Endothelial cell of umbilical vein (primary cell): ENCODE data around the gene SUV39H2. TPM values are rescaled to one million over a fixed set of nuclear protein-coding genes. Genes with fewer than 3 reads are reported as not detected.

Experiments
- BruUV-seq: library from RNA; stranded (reverse); fragments of 400-500 nt; replicated peaks from 2 replicates; lab custom pipeline; 2021; lab: Mats Ljungman, UMichigan
- CTCF ChIA-PET: fragments of 300-600, 350-600 bp; sonication (Branson Sonifier 250); formaldehyde crosslinking; loops from one replicate; lab custom pipeline; 2021; ENCODE audit warnings: antibody characterized with exemption, inconsistent platforms; lab: Charles Lee
- POLR2A ChIA-PET: fragments of 300-600, 350-600 bp; sonication (Branson Sonifier 250); formaldehyde crosslinking; loops from one replicate; lab custom pipeline; 2021; ENCODE audit warnings: antibody characterized with exemption, inconsistent platforms; lab: Charles Lee
- DNase-seq: peaks from one replicate; pipeline ENCODE4 v3.0.0-alpha.2; 2011; ENCODE audit warnings: low read depth, low spot score
- FAIRE-seq: peaks from 2 replicates; lab custom pipeline; 2011; peaks lifted over from hg19 to GRCh38; lab: Jason Lieb, UNC
- H2AFZ ChIP-seq: 2 replicates; pipeline ENCODE4 v1.6.0; 2012; ENCODE audit warnings: low read depth, low read length, control low read depth, inconsistent platforms
- H3K27ac ChIP-seq: 2 replicates; pipeline ENCODE4 v1.5.1; 2011; ENCODE audit warnings: low read depth, mild to moderate bottlenecking, control low read depth, low read length, moderate library complexity; ENCODE audit not compliant: insufficient read depth
- H3K27me3 ChIP-seq, 2 experiments: 2 replicates each; pipeline versions ENCODE4 v1.6.0 to v1.6.1; 2011; ENCODE audit warnings: low read length in 2 of 2, mixed read lengths in 1 of 2; ENCODE audit not compliant: control insufficient read depth in 2 of 2, insufficient read depth in 2 of 2
- H3K36me3 ChIP-seq, 2 experiments: 2 replicates in 1 of 2; 3 replicates in 1 of 2; pipeline ENCODE4 v1.5.1; 2011; ENCODE audit warnings: low read length in 2 of 2, mild to moderate bottlenecking in 1 of 2, moderate library complexity in 1 of 2; ENCODE audit not compliant: control insufficient read depth in 2 of 2, insufficient read depth in 2 of 2; ENCODE audit errors: extremely low read depth in 1 of 2
- H3K4me1 ChIP-seq: 3 replicates; pipeline ENCODE4 v1.5.1; 2011; ENCODE audit warnings: mild to moderate bottlenecking, low read length; ENCODE audit not compliant: control insufficient read depth, insufficient read depth; ENCODE audit errors: extremely low read depth
- H3K4me2 ChIP-seq: 2 replicates; pipeline ENCODE4 v1.6.1; 2011; ENCODE audit warnings: low read length, control low read depth, mixed read lengths; ENCODE audit not compliant: insufficient read depth
- H3K4me3 ChIP-seq, 3 experiments: fragments of 200-600 bp in 1 of 3; sonication (generic), shearing (Covaris generic) in 1 of 3; replicated peaks in 1 of 3; 2 replicates each; pipeline ENCODE4 v1.5.1; 2011 to 2016; ENCODE audit warnings: control low read depth in 3 of 3, low read length in 3 of 3, mild to moderate bottlenecking in 2 of 3, inconsistent platforms in 1 of 3, low read depth in 1 of 3, moderate library complexity in 1 of 3; ENCODE audit not compliant: insufficient read depth in 1 of 3
- H3K79me2 ChIP-seq: 2 replicates; pipeline ENCODE4 v1.6.0; 2012; ENCODE audit warnings: low read length, inconsistent platforms; ENCODE audit not compliant: control insufficient read depth, insufficient read depth
- H3K9ac ChIP-seq: replicated peaks from 2 replicates; pipeline ENCODE3; 2011; ENCODE audit warnings: low read length, control low read depth; ENCODE audit not compliant: insufficient read depth; ENCODE audit errors: extremely low read depth
- H3K9me1 ChIP-seq: replicated peaks from 3 replicates; pipeline ENCODE4 v1.6.0; 2011; ENCODE audit warnings: mild to moderate bottlenecking, low read length; ENCODE audit not compliant: control insufficient read depth, insufficient read depth; ENCODE audit errors: extremely low read depth
- H3K9me3 ChIP-seq: replicated peaks from 2 replicates; pipeline ENCODE4 v1.5.1; 2012; ENCODE audit warnings: low read length, inconsistent platforms; ENCODE audit not compliant: control insufficient read depth, insufficient read depth
- H4K20me1 ChIP-seq: replicated peaks from 2 replicates; pipeline ENCODE3; 2011; ENCODE audit warnings: mild to moderate bottlenecking, low read length; ENCODE audit not compliant: control insufficient read depth, insufficient read depth; ENCODE audit errors: extremely low read depth
- CTCF ChIP-seq, 2 donors: IDR thresholded peaks; 1 replicate in 1 of 2; 2 replicates in 1 of 2; pipeline ENCODE4 v1.5.1; 2011; ENCODE audit warnings: low read length in 2 of 2, mild to moderate bottlenecking in 2 of 2, moderate library complexity in 2 of 2, control low read depth in 1 of 2, inconsistent platforms in 1 of 2, low read depth in 1 of 2; ENCODE audit not compliant: insufficient read depth in 1 of 2; ENCODE audit errors: extremely low read depth in 1 of 2
- EZH2 ChIP-seq: IDR thresholded peaks from 2 replicates; pipeline ENCODE4 v1.6.1; 2012; ENCODE audit warnings: borderline replicate concordance, low read depth, mild to moderate bottlenecking, moderate library complexity, low read length, inconsistent platforms; ENCODE audit not compliant: severe bottlenecking
- FOS ChIP-seq: IDR thresholded peaks from 2 replicates; pipeline ENCODE4 v1.6.1; 2011; ENCODE audit warnings: mild to moderate bottlenecking, low read length, moderate library complexity, borderline replicate concordance; ENCODE audit not compliant: insufficient read depth
- GATA2 ChIP-seq: IDR thresholded peaks from 2 replicates; pipeline ENCODE4 v1.7.0; 2011; ENCODE audit warnings: low read depth, mild to moderate bottlenecking, moderate library complexity, mixed read lengths, low read length; ENCODE audit not compliant: insufficient read length, insufficient read depth
- JUN ChIP-seq: IDR thresholded peaks from 2 replicates; pipeline ENCODE4 v1.6.1; 2011; ENCODE audit warnings: borderline replicate concordance, low read depth; ENCODE audit not compliant: insufficient read length, insufficient read depth
- MYC ChIP-seq: IDR thresholded peaks from one replicate; pipeline ENCODE4 v1.6.1; 2011; ENCODE audit warnings: mild to moderate bottlenecking, low read depth, low read length
- POLR2A ChIP-seq: IDR thresholded peaks from 2 replicates; pipeline ENCODE4 v1.6.1; 2012; ENCODE audit warnings: low read depth, mild to moderate bottlenecking, control low read depth, low read length
- POLR2AphosphoS5 ChIP-seq: IDR thresholded peaks from 2 replicates; pipeline ENCODE4 v1.6.1; 2012; ENCODE audit warnings: low read depth, mild to moderate bottlenecking, control low read depth, low read length, moderate library complexity; ENCODE audit not compliant: insufficient read depth
- dilution Hi-C: fragments of 300-500 bp; cut with MboI; formaldehyde crosslinking; loops from one replicate; pipeline ENCODE4 v1.15.0; 2019; ENCODE audit warnings: low sequenced_read_pairs; ENCODE audit not compliant: extremely low pct_ligation_motif_present
- intact Hi-C: fragments of 100-400 bp; cut with micrococcal nuclease; formaldehyde crosslinking; loops from one replicate; pipeline ENCODE4 v1.10.0; 2022
- polyA plus RNA-seq, 4 experiments: library from polyadenylated mRNA; depleted of rRNA in 3 of 4; stranded (reverse) in 3 of 4; unstranded in 1 of 4; fragments of >200 nt; gene quantifications; 2 replicates each; pipeline versions ENCODE4 v1.2.1 to v1.2.3, GENCODE V29; 2011 to 2012; ENCODE audit warnings: missing spikeins in 1 of 4
- total RNA-seq: library from RNA; stranded (reverse); gene quantifications from 2 replicates; pipeline ENCODE4 v1.2.3, GENCODE V29; 2021
- TF ChIP-seq, protein P1 (sequence below): IDR thresholded peaks from 2 replicates; pipeline ENCODE4 v1.6.1; 2011; ENCODE audit not compliant: insufficient read depth, insufficient read length

The SUV39H2 gene
- total and polyA plus RNA-seq, 2 donors (not counting 3 experiments of a cell fraction or from before 2014, with no cell fraction given): 5.7 to 29.9 TPM

GRCh38 chr10:14844948-14845347 is 33.7 kb upstream of the SUV39H2 start:
- dilution Hi-C loops (no loop called here), intact Hi-C loops (no loop called here)
- CTCF ChIA-PET: interaction anchor here (0.9 kb wide), 1 partner anchor 34 kb away, joined by 3 read pairs; the partner anchor contains the start of gene SUV39H2
- no peaks in the 10 kb centered on the region for H3K9me1 ChIP-seq
- peaks cover 9% of the 10 kb centered on the region for H3K4me1 ChIP-seq
- peak; percentile 39 for DNase-seq
- H3K9me3 ChIP-seq: no peaks in the 10 kb centered on the region
- POLR2A ChIA-PET: no interaction called here
- BruUV-seq: no TSS peak
- no peak overlapping the region for H3K4me2 ChIP-seq
- peaks cover 12% of the 10 kb centered on the region for H3K79me2 ChIP-seq
- H3K9ac ChIP-seq: no peak overlapping the region
- no peak overlapping the region for H3K4me3 ChIP-seq
- H3K27me3 ChIP-seq: no peaks in the 10 kb centered on the region
- FAIRE-seq: no peak
- H4K20me1 ChIP-seq: no peaks in the 10 kb centered on the region
- TF ChIP-seq GATA2: peak; percentile 50
- no peak for TF ChIP-seq EZH2
- no peak for TF ChIP-seq MYC
- no peak for TF ChIP-seq JUN
- H3K36me3 ChIP-seq: peaks cover 12 to 25% of the 10 kb centered on the region in 2 experiments
- H2AFZ ChIP-seq: no peak overlapping the region
- no peak overlapping the region for H3K27ac ChIP-seq

GRCh38 chr10:14852236-14852635 is 26.4 kb upstream of the SUV39H2 start:
- Histone ChIP-seq H3K9me1 (no peaks in the 10 kb centered on the region), H3K4me3 (no peak overlapping the region), H3K4me2 (no peak overlapping the region), H3K9me3 (no peaks in the 10 kb centered on the region), H2AFZ (no peak overlapping the region), H3K27ac (no peak overlapping the region), H3K27me3 (no peaks in the 10 kb centered on the region), H3K36me3 (no peaks in the 10 kb centered on the region), H3K4me1 (no peaks in the 10 kb centered on the region), H3K79me2 (no peaks in the 10 kb centered on the region), H3K9ac (no peak overlapping the region), H4K20me1 (no peaks in the 10 kb centered on the region)
- no TSS peak for BruUV-seq
- dilution Hi-C loops: no loop called here
- TF ChIP-seq CTCF (IDR thresholded peaks at IDR 0.05; ENCODE audit: extremely low read depth in 1 of 2, insufficient read depth in 1 of 2, low read depth in 1 of 2, low read length in 2 of 2) (no peak), EZH2 (no peak), GATA2 (no peak), MYC (no peak), FOS (no peak), POLR2A (no peak), JUN (no peak), POLR2AphosphoS5 (no peak)
- TF ChIP-seq, protein P1, sequence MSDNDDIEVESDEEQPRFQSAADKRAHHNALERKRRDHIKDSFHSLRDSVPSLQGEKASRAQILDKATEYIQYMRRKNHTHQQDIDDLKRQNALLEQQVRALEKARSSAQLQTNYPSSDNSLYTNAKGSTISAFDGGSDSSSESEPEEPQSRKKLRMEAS: no peak
- ChIA-PET CTCF (interaction anchor here (1.7 kb wide), 1 partner anchor 120 kb away, joined by 4 read pairs; no protein-coding TSS in a partner anchor), POLR2A (no interaction called here)
- FAIRE-seq (no peak), DNase-seq (no peak)
- intact Hi-C loops: no loop called here
